ENCODE measurements around the gene SUSD2.
"Not testable (repeated sequence)": the region's sequence is repeated elsewhere in the genome, so short reads cannot be mapped to it uniquely, and the experiment has no call there.

The SUSD2 gene, protein sequence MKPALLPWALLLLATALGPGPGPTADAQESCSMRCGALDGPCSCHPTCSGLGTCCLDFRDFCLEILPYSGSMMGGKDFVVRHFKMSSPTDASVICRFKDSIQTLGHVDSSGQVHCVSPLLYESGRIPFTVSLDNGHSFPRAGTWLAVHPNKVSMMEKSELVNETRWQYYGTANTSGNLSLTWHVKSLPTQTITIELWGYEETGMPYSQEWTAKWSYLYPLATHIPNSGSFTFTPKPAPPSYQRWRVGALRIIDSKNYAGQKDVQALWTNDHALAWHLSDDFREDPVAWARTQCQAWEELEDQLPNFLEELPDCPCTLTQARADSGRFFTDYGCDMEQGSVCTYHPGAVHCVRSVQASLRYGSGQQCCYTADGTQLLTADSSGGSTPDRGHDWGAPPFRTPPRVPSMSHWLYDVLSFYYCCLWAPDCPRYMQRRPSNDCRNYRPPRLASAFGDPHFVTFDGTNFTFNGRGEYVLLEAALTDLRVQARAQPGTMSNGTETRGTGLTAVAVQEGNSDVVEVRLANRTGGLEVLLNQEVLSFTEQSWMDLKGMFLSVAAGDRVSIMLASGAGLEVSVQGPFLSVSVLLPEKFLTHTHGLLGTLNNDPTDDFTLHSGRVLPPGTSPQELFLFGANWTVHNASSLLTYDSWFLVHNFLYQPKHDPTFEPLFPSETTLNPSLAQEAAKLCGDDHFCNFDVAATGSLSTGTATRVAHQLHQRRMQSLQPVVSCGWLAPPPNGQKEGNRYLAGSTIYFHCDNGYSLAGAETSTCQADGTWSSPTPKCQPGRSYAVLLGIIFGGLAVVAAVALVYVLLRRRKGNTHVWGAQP

DNA sequence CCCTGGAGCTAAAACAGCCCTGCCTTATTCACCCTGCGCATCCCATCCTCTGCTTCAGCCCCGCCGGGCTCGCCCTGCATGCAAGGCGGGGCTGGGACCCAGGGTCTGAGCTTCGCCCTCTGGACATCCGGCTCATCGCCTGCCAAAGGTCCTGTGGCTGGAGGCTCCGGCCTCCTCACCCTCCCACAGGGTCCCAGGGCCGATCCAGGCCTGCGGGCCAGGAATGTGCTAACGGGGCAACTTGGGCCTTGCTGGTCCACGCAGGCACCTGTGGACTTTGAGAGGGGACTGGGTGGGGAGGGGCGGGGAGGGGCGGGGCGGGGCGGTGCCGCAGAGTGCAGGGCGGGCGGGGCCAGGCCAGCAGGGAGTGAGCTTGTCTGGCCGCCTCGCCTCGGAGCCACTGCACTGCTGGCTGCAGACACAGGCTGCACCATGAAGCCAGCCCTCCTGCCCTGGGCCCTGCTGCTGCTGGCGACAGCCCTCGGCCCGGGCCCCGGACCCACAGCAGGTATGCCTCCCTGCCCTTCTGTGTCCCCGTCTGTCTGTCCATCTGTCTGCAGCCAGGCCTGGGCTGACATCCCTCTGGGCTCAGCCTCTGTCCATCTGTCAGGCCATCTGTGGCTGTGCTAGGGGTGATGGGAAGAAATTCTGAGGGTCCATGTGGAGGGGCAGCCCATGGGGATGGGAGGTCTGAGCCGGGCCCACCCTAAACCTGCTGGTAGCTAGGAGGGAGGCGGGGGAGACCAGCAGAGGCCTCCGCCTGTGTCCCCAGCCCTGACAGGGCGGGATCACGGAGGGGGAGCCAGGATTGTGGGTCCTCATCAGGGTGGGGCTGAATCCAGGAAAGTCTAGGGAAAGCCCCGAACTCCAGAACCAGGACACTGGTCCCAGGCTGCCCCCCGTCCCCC, at the start of gene SUSD2:
Gene SUSD2, plus strand, starts transcription at position 400 of the 908 bp plus-strand sequence. Its CDS starts 33 bp downstream, at position 433.
- no peak for DNase-seq (ENCODE audit: low read depth in 2 of 2)

DNA sequence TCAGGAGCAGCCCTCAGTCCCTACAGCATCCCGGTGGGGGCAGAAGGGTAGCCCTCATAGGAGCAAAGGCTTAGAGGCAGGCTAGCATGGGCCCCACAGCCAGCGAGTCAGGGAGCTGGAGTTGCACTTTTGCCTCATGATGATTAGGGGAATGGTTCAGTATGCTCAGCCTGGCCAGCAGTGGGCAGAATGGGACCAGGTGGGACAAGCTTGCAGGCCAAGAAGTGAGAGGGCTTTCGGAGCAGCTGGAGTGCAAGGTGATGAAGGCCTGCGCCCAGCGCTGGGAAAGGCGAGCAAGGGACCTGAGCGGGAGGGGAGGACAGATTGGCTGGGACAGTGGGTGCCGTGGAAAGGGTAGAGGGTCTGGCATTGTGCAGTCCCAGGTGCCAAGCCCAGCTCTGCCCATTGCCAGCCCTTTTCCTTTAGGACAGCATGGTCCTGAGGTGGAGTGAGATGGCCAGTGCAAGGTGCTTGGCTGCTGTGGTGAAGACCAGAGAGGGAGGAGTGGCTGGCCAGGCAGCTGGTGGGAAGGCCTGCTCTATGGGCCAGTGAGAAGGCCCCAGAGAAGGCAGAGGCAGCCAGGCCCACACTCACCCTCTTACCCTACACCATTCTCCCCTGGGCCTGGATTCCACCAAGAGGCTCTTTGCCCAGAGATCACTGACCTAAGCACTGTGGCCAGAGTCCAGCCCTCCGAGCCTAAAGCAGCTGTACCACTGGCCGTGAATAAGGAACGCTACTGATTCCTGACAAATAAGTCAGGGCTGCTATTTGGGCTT, 47.9 kb upstream of the SUSD2 start:
- DNase-seq (ENCODE audit: low read depth in 2 of 2), result no peak

DNA sequence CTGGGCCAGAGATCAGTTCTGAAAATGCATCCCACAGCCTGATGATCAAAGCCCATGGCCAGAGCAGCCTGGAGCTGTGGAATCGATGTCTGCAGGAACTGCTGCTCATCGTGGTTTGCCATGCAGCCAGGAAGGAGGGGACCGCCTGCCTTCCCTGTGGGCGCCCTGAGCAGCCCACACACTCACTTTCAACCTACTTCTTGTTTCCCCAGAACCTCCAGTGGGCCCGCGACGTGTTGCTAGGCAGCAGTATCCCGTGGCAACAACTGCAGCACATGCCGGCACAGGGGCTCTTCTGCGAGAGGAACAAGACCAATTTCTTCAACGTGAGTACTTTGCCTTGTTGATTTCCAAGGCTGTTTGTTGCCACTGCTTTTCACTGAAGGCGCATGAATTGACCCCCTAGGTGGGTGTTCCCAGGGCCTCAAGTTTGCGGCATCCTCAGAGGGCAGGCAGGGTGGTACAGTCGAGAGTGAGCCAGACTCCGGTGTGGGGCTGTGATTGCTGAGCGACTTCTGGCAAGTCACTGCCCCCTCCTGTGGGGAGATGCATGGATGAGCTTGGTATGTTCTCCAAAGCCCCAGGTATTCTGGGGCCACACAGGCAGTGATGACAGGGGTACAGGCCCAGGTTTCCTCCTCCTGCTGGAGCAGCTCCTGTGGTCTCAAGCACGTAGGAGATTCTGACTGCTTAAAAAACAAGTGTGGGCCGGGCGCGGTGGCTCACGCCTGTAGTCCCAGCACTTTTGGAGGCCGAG, 47.0 kb upstream of the SUSD2 start:
- DNase-seq (ENCODE audit: low read depth in 2 of 2), result peak; percentile 76 to 80

DNA sequence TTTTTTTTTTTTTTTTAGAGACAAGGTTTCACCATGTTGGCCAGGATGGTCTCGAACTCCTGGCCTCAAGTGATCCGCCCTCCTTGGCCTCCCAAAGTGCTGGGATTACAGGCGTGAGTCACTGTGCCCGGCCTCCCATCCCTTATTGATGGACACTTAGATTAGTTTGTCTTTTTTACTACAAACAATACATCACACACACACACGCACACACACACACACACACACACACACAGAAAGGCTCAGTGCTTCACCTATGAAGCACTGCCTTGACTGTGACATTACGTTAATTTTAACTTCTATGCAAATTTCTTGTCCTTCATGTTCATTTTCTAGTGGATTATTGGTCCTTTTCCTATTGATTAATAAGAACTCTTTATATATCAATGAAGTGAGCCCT, 44.8 kb upstream of the SUSD2 start:
- DNase-seq (ENCODE audit: low read depth in 2 of 2), result not testable (repeated sequence)

DNA sequence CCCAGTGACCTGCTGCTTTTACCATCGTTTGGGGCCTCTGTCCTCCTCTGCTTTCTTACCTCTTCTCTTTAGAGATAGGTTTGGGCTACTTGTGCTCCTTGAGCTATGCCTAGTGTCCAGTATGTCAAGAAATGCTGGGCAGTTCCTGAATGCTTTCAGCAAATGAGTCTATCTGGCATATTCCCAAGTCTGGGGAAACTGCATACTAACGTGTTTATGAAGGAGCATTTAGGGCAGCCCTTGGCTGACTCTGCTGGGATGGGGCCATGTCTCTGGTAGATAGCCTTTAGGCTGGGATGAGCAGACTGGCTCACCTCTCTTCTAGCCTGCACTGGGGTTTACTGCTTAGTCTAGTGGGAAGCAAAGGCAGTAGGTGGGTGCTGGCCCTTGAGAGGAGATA, 43.7 kb upstream of the SUSD2 start:
- no peak for DNase-seq (ENCODE audit: low read depth in 2 of 2)

DNA sequence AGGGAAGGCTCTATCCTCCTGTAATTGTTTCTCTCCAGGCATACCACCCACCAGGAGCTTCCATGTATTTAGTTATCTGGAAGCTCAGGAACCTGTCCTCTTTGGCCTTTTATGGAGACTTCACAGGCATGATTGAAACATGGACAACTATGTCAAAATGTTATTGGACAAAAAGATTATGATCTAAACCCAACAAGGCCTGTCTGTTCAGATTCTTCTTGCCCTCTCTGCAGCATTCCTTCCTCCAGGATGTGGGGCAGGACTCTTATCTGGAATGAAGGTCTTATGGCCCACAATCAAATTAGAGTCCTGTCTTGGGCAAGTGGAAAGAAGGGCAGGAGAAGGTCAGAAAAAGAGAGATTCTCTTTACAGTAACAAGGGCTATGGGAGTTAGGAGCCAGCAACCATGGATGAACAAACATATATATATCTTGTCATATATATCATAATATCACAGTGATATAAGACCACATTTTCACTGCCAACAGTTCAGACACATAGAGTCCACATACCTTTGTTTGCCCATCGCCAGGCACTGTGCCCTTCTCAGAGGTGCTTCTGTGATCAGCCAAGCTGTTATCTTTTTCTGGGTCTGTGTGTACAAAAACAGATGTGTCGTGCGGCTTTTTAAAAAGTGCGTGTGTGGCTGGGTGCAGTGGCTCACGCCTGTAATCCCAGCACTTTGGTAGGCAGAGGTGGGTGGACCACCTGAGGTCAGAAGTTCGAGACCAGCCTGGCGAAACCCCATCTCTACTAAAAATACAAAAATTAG, 42.5 kb upstream of the SUSD2 start:
- no peak for DNase-seq (ENCODE audit: low read depth in 2 of 2)

DNA sequence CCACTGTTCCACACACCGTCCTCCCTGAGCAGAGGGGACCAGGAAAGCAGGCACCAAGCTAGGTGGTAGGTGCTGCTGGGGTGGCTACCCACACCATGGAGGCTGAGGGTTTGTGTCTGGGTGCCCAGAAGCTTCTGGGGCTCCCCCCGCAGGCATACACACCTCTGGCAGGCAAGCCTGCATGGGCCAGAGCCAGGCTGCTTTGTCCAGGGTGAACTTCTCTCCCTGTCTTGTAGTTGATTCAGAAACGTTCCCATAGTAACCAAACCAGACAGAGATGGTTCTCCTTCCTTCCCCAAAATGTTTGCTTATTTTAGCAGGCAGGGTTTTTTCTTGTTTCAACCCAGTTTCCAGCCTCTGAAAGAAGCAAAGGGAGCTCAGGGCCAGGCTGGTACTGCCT, 40.9 kb upstream of the SUSD2 start:
- no peak for DNase-seq (ENCODE audit: low read depth in 2 of 2)

DNA sequence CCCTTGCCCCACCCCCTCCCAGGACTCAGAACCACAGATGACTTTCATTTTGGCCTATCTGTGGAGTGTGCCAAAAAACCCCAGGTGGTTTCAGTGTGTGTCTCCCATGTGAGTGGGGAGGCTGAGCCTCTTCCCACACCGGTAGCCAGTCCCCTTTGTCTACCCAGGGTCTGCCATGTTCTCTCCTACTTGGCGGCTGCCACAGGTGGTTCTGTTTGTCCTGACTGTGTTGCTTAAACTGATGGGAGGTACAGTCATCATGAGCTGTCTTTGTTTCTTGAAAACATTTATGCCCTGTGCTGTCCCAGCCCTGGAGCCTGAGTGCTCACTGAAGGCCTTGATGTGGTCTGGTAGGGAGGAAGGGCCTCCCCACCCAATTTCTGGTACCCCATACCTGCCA, 39.7 kb upstream of the SUSD2 start:
- DNase-seq (ENCODE audit: low read depth in 2 of 2), result no peak

DNA sequence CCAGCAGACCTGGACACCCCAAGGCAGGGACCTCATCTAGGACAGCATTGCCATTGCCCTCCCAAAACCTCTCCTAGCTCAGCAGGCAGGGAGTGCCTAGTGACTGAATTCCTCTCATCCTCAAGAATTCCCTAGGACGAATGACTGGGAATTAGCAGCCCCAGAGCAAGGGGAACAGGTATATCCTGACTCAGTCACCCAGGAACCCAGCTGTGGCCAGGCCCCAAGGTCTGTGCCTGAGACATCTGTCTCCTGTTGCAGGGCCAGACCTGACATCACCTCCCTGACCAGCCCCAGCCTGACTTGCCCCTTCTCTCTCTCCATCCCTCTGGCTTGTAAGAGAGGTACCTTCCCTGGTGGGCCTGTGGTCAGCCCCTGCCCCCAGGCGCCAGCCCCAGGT, 39.0 kb upstream of the SUSD2 start:
- no peak for DNase-seq (ENCODE audit: low read depth in 2 of 2)

DNA sequence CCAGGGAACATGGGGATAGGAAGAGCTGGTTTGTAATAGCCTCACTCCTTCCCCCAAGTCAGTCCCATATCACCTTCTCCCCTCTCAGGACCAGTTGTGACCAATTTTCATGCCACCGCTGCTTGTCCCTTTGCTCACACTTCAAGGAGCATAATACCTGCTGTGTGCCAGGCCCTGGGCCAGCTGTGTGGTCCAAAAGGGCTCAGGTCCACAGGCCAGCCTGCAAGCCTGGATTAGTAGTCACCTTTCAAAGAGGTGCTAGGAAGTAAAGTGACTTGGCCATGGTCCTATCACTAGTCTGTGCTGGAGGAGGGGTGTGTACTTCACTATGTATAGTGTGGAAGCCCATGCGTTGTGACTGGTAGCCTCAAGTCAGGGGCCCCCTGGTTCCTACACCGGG, 38.5 kb upstream of the SUSD2 start:
- DNase-seq (ENCODE audit: low read depth in 2 of 2), result no peak

DNA sequence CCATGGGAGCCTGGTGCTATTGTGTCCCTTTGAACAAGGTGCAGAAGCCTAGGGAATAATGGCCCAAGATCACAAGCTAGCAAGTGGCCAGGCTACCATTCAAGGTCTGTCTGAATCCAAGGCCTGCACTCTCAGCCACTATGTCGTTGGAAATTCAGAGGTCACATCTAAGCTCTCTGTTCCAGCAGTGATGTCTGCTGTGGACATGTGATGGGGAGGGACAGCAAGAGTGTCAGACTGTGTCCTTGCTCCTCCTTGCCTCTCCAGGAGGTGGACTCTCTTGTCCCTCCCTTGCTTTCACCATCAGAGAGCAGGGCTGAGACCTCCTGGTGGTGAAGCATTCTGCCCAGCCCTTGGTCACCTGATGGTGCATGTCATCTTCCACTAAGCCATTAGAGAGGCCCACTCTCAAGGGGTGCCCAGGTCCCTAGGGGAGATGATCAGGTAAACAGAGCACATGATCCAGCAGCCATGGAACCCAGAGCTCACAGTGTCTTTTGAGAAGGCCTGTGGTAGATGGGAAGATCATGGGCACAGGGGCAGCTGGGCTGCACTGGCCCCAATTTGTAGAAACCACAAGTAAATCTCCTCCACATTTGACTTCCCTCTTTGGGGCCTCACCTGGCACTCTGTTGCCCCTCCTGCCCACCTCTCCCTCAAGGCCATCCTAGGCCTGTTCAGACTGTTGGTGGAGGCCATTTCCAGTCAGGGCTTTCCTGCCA, 37.1 kb upstream of the SUSD2 start:
- no peak for DNase-seq (ENCODE audit: low read depth in 2 of 2)

DNA sequence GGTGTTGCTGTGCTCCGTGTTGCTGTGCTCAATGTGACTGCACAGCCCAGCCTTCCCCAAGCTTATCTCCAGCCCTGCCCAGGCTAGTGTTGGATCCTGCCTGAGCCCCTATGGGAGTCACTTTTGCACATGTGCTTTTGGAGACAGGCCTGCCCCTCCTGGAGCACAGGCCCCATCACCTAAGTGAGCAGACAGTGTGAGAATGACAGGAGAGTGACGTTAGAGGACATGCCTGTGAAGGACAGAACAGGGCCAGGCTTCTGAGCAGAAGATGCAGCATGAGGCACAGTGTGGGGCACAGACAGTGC, 36.6 kb upstream of the SUSD2 start:
- DNase-seq (ENCODE audit: low read depth in 2 of 2), result no peak

DNA sequence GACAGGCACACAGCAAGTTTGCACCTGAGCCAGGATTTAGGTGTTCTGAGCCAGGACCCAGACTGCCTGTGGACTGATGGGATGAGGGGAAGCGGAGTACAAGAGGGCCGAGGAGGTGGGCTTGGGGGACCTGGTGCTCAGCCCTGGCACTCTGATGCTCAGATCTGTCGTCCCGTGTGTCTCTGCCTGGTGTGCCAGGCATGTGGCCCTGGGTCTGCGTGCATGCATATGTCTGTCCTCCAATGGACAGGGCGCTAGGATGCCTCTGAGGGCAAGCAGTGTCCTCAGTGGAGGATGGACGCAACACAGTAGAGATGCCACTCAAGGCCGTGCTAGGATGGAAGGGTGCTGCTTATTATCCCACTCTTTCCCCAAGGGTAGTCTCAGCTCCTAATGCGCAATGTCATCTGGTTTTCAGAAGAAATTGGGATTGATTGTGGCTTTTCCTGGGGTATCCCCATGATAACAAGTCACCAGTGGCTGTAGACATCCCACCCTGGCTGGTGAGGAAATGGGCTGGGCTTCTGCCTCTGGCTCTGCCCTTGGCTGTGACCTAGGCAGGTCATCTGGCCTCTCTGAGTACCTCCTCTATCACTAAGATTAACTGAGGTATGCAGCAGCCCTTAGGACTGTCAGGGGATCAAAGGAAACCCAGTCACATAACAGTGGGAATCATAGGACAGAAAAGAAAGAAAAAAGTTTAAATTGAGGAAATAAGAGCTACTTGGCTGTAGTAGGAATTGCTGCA, 35.7 kb upstream of the SUSD2 start:
- DNase-seq (ENCODE audit: low read depth in 2 of 2), result no peak

DNA sequence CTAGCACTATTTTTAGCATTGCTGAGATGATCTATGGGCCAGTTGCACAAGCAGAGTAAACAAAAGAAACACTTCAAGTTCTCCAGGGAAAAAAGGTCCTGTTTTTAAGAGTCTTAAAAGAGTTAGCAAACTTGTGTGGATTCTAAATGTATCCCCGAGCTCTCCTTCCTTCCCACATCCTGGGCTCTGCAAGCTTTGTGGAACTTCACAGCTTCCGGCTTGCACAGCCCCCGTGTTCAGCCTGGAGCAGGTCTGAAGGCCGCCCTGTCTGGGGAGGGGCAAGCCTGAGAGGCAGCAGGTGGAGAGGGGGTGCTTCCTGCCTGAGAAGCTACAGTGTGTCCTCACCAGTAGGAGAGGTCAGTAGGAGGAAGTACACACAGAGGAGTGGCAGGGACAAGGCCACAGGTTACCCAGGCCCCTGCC, 35.1 kb upstream of the SUSD2 start:
- no peak for DNase-seq (ENCODE audit: low read depth in 2 of 2)

DNA sequence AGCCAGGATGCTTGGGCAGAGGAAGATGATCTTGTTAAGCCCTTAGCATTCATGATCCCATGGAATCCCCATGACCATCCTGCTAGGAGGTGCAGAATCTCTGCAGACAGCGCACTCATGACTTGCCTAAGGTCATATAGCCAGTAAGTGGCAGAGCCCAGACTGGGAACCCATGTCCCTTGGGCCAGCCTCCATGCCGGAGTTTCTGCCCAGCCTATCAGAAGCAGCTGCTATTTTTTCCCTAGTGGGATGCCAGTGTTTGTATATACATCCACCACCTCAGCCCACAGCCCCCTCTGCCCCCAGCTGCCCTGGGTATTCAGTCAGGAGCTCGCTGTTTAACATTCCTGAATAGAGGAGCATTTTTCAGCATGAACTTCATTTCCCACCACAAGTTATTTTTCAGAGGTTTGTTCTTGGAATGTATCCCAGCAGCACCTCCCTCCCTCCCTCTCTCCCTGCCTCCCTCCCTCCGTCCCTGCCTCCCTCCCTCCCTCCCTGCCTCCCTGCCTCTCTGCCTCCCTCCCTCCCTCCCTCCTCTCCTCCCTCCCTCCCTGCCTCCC, 34.4 kb upstream of the SUSD2 start:
- DNase-seq (ENCODE audit: low read depth in 2 of 2), result no peak

DNA sequence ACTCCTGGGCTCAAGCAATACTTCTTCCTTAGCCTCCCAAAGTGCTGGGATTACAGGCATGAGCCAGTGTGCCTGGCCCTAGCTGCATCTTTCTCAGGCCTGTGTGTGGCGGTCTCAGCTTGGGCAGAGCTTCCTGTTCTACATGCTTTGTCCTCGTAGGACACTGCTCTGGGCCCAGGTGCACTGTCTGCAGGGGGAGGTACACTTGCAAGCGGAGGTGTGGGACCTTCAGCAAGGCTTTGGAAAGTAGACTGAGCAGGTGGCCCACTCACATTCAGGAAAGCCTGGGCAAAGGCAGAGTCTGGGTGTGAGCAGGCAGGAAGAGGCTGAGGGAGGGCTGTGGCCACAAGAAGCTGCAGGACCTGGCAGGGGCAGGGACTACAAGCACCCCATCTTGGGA, 33.6 kb upstream of the SUSD2 start:
- no peak for DNase-seq (ENCODE audit: low read depth in 2 of 2)

DNA sequence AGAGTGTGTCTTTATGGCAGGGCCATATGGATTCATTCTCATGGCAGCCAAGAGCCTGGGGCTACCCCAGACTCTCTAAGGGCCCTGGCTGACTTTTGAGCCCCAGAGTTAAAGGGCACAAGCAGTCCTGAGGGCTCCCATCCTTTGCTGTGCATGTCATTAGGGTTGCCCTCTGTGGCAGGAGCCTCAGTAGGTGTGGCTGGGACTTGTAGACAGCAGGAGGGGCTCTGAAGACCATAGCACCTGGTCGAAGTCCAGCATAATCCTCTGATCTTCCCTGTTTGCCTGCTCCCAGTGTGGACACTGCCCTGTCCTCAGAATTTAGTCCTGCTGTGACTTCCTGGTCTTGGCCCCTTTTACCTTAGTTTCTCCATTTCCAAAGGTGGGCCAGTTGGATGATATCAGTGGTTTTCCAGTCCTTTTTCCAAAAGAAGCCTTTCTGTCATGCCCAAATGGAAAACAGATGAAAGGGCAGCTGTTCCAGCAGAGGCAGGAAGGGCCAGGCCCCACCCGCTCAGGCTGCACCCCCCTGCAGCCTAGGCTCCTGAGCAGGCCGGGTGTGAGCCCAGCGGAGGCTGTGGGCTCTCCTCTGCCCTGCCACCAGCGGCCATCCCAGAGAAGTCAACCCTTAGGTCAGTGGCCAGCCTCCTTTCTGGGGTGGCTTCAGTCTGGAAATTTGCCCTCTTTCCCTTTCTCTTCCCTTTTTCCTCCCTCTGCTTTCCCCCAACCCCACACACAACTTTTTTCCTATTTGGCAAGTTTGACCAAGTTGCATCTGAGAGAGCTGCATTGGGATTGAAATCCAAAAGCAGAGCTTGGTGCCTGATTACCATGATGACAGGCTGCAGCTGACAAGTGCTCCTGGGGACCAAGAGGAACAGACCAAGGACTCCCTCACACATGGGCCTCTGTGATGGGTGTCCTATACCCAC, 32.8 kb upstream of the SUSD2 start:
- DNase-seq (ENCODE audit: low read depth in 2 of 2), result no peak
